Glomerular endothelial cell (primary cell): ENCODE measurements around the gene CDH1. TPM values are rescaled to one million over a fixed set of nuclear protein-coding genes. Genes with fewer than 3 reads are reported as not detected.
A peak's percentile ranks its signal among the peaks of the same experiment; 100 is the strongest.
"Not testable (repeated sequence)": the region's sequence is repeated elsewhere in the genome, so short reads cannot be mapped to it uniquely, and the experiment has no call there.

ENCODE experiments used
- DNase-seq: peaks from one replicate; pipeline ENCODE4 v3.0.0-alpha.2; 2011; ENCODE audit warnings: low read depth, low spot score; ENCODE audit errors: extremely low read depth
- total RNA-seq: library from RNA; depleted of rRNA; stranded (reverse); fragments of >200 nt; gene quantifications from 2 replicates; pipeline ENCODE4 v1.2.3, GENCODE V29; 2015

Gene CDH1
- total RNA-seq, 1 donor from 2014 or later = not detected

DNA sequence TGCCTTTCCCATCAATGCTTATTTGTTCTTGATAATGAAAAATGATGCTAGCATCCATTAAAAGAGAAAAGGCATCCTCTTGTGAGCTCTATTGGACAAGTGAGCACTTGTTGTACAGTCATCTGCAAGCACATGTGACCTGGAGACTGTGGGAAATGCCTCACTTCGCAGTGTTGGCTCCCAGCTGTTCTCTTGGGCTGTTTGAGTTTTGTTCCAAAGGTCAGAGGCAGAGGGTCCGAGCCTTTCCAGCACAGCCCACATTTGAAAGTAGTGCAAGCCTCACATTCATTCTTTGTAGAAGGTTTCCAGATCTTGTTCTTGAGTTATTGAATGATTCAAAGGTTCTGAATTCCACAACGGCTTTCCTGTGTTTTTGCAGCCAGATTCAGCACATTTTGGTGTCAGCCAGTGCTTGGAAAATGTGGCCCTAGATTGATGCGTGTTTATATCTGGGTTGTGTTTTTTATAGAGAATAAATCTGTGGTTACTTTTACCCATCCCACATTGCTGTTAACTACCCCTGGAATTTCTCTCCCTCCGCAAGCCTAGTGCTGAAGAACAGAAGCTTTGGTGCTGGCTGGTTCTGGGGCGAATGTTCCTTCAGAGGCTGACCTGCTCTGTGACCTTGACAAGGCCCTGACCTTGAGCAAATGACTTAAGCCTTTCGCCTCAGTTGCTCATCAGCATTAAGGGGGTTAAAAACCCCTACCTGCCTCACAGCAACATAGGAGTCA, 49.8 kb downstream of the CDH1 start:
- no peak for DNase-seq

DNA sequence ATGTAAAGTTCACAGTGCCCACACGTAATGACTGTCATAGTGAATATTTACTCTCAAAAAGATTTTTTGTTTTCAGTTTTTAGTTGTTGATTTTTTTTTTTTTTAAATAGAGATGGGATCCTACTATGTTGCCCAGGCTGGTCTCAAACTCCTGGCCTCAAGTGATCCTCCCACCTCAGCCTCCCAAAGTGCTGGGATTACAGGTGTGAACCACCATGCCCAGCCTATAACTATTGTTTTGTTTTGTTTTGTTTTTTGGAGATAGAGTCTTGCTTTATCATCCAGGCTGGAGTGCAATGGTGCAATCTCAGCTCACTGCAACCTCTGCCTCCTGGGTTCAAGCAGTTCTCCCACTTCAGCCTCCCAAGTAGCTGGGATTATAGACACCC, 50.3 kb downstream of the CDH1 start:
- DNase-seq = not testable (repeated sequence)

DNA sequence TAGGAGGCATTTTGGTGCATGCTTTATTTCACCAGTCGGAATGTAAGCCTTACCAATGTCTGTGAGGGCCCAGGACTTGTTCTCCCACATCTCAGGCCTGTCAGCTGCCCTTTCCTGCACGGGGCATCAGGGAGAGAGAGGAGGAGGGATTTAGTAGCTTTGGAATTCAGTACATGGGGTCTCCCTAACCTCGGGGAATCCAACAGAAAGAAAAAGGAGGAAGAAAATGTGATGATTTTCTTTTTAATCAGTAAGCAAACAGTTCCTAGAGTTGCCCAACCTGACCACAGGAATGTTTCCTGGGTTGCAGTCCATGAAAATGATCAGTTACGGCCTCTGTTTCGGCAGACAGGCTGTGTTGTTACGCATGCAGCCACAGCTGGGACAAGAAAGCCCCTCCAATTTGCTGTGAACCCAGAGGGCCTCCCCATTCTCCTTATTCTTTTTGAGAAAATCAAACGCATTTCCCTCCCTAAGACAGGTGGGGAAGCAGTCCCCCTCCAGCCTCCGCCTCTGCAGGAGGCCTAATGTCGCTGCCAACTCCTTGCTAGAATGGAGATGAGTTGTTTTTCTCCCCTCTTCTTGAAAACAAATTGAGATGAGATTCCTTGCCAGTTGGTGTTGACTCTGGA, 53.2 kb downstream of the CDH1 start:
- no peak for DNase-seq

DNA sequence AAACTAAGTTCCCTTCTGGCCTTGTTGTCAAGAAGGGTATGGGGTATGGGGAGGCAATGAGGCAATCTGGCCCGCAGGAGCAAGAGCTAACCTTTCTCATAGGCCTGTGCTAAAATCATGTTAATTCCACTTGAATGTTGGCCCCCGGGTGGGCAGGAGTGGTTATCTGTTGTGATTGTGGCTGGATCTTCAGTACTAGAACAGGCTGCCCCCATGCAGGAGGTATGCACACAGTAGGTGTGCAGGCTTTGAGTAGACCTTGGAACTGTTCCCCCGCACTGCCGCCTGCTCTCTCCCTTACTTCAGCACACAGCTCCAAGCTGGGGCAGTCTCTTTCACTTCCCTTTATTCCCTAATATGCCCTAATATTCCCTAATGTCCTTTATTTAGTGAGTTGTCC, 53.9 kb downstream of the CDH1 start:
- DNase-seq = no peak

DNA sequence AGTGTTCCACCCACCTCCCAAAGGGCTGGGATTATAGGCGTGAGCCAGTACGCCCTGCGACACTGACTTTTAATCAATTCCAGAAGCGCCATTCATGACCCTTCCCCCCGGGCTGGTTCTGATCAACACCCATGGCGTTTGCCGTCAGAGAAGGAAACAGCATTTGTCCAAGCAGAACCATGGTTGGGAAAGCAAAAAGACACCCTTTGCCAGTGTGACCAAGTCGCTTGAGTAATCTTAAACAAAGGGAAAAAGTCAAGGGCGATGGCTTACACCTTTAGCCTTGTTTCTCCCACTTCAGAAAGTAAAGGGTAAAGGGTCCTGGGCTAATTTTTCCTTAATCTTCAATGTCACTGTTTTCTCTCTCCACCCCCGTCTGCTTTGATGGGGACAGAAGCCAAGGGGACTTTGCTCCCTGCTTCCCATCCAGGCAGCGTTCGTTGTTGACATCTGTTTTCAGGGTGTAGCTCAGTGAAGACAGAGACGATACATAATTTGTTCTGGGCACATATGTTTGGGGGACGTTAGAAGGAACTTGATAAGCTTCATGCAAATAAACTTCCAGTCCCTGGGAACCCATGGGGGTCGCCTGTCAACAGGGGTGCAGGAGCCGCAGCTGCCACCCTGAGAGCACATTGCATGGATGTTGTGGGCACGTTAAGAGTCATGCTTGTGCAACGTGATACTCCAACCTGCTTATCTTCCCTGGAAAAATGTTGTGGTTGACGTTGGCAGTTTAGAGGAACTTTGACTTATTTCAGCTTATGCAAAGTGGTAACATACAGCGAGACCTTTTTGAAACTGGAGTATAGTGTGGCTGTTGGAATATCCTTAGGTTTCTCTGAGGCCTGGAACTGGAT, 55.6 kb downstream of the CDH1 start:
- no peak for DNase-seq

DNA sequence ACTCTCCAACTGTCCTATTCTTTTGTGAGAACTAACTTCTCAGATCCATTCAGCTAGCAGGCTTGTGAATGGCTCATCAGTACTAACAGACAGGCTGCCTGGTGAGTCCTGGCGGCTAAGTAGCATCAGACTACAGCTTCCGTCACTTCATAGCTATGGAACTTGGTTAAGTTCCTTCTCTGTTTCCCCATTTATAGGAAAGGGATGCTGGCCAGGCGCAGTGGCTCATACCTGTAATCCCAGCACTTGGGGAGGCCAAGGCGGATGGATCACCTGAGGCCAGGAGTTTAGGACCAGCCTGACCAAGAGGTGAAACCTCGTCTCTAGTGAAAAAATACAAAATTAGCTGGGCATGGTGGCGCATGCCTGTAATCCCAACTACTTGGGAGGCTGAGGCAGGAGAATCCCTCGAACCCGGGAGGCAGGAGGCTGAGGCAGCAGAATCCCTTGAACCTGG, 56.3 kb downstream of the CDH1 start:
- no peak for DNase-seq

DNA sequence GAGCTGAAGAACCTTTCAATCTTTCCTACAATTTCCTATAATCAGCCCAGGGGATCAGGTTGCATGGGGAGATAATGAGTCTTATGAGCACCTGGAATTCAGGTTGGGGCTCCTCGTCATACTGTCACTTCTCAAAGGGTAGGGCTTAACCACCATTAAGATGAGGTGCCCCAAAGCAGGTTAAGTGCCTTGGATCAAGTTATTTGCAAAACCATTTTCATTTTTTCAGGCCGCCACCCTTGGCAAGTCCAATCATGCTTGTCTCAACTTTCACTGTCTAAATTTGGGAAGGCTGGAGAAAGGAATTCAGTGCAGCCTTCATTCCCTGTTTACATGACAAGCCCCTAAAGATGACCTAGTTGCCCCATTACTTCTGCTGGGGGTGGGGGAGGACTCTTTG, 61.3 kb downstream of the CDH1 start:
- no peak for DNase-seq

DNA sequence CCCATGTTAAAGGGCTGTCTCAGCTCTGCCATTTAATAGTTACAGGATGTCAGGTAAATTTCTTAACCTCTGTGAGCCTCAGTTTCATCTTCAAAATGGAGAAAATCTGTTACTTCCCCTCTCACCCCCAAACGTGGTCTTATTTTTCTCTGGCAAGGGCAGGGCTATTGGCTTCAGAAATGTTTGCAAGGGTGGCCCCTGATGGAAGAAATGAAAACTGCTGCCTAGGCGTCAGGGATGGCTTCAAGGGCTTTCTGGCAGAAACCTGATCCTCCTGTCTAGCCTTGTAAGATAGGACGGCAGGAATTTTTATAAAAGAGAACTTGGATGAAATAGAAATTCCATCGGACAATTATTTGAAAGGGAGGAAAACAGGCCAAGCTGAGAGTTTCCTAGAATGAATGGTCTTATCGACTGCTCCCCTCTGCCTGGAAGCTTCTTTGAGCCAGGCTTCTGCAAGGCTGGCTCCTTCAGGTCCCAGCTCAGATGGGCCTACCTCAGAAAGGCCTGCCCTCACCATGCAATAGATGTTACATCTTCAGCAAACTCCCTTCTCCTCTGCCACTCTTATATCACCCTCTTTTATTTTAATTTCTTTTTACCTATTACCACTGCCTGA, 63.3 kb downstream of the CDH1 start:
- peak; percentile 7 for DNase-seq

DNA sequence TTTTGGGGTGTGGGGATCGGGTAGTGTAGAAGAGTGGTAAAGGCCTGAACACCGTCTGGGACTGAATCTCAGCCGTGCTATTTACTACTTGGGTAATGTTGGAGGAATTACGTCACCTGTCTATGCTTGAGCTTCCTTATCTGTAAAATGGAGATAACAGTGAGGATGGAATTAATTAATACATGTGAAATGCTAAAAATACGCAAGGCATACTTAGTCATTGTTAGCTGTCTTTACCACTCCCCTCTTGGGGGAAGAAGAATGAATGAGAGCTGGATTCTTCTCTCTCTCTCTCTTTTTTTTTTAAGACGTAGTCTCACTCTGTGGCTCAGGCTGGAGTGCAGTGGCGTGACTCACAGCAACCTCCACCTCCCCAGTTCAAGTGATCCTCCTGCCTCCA, 65.1 kb downstream of the CDH1 start:
- DNase-seq = no peak

DNA sequence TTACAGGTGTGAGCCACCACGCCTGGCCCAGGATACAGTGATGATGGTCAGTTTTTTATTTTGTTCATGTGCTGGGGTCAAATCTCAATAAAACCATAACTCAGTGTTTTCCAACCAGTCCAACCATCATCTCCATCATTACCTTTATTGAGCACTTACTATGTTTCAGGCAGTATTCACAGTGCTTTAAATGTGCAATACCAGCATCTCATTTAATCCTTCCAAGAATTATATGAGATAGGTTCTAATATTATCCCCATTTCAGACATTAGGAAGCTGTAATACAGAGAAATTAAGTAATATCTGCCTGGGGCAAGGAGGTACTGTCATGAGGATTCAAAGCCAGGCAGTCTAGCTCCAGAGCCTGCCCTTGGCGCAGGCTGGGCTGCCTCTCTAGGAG, 69.3 kb downstream of the CDH1 start:
- DNase-seq = no peak

DNA sequence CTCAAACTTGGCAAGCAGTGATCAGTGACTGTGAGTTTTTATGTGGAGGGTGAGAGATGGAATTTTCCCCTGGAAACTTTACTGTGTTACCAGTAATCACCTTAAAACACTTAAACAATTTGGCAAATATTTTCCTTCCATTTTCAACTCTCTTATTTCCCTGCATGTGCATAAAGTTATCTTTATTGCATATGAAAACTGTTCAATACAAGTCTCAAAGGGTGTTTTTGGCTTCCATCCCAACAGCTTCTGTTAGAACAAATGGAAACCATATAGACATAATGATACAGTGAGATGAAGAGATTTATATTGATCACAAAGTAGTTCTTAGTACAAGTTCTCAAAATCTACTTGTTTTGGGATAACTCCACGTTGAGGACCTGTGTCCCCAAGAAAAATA, 69.9 kb downstream of the CDH1 start:
- no peak for DNase-seq

DNA sequence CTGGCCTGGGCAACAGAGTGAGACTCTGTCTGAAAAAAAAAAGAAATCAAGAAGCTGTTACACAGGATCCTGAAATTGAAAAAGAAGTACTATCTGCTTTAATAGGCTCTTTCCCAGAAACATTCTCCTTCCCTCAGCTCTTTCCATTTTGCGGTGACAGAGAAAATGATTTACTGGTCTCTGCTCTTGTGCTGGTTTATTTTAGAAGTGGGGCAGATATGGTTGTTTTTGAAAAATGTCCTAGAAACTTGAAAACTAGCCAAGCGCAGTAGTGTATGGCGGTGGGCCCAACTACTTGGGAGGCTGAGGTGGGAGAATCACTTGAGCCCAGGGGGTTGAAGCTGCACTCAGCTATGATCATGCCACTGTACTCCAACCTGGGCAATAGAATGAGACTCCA, 77.4 kb downstream of the CDH1 start:
- DNase-seq = no peak

DNA sequence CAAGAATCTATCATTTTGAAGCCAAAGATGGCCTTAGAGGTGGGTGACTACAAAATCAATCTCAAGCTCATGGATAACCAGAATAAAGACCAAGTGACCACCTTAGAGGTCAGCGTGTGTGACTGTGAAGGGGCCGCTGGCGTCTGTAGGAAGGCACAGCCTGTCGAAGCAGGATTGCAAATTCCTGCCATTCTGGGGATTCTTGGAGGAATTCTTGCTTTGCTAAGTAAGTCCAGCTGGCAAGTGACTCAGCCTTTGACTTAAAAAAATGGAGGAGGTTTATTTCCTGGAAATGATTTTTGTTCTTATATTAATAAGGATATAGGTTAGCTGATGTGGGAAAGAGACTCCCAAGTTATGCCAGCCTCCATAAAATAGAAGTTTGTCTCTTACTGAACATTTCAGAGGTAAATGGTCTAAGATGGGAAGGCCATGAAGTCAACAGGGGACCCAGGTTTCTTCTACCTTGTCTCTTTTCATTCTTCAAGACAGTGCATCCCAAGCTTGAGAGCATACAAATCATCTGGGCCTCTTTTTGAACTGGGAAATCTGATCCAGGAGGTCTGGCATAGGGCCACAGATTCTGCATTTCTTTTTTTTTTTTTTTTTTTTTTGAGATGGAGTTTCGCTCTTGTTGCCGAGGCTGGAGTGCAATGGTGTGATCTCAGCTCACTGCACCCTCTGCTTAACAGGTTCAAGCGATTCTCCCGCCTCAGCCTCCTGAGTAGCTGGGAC, 86.5 kb downstream of the CDH1 start:
- peak; percentile 7 for DNase-seq

DNA sequence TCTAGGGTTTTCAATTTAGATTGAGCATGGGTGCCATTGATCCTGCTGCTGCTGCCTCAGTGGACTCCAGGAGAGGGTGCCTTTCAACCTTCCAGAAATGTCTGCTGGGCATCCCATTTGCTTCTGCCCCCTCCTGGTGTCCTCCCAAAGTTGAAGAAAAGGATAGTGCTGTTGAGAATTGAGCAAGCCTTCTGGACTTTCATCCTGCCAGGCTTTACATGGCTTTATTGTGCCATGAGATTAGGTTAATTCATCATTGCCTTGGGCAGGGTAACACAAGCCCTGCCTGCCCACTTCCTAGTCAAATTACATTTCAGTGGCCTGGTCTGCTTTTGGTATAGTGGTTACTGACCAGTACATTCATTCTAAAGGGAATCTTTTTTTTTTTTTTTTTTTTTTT, 88.3 kb downstream of the CDH1 start:
- DNase-seq = no peak

DNA sequence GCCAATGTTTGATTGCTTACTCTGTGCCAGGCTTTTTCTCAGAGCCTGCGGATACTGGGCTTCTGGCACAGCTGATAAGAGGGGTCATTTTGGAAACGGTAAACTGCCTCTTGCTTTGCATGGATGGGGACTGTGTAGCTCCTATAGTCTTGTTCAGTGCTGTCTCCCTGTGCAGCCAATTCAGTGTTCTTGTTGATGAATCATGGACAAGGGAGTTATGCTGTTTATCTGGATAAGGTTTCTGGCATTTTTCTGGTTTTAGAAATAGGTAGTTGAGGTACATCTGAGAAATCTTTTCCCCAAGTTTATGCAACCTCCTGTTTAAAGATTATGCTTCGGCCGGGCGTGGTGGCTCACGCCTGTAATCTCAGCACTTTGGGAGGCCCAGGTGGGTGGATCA, 89.6 kb downstream of the CDH1 start:
- no peak for DNase-seq

DNA sequence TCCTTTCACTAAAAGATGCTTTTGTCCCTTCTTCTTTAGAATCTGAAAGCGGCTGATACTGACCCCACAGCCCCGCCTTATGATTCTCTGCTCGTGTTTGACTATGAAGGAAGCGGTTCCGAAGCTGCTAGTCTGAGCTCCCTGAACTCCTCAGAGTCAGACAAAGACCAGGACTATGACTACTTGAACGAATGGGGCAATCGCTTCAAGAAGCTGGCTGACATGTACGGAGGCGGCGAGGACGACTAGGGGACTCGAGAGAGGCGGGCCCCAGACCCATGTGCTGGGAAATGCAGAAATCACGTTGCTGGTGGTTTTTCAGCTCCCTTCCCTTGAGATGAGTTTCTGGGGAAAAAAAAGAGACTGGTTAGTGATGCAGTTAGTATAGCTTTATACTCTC, 96.2 kb downstream of the CDH1 start:
- DNase-seq = no peak

DNA sequence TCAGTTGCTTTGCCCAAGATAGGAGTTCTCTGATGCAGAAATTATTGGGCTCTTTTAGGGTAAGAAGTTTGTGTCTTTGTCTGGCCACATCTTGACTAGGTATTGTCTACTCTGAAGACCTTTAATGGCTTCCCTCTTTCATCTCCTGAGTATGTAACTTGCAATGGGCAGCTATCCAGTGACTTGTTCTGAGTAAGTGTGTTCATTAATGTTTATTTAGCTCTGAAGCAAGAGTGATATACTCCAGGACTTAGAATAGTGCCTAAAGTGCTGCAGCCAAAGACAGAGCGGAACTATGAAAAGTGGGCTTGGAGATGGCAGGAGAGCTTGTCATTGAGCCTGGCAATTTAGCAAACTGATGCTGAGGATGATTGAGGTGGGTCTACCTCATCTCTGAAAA, 97.5 kb downstream of the CDH1 start:
- DNase-seq = no peak

DNA sequence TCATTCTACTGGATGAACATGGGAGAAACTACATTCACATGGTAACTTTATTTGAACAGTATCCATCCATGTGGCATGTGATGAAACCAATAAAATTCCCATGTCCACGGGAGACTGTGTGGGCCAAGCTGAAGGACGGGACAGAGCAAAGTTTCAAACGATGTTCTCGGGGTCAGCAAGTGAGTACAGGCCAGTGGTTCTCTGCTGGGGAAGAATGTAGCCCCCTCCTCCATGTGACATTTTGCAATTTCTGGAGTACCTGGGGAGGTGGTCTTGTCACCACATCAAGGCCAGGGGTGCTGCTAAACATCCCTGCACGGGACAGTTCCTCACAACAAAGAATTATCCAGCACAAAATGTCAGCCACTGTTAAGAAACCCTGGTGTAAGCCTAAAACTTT, 98.9 kb downstream of the CDH1 start:
- DNase-seq = no peak

DNA sequence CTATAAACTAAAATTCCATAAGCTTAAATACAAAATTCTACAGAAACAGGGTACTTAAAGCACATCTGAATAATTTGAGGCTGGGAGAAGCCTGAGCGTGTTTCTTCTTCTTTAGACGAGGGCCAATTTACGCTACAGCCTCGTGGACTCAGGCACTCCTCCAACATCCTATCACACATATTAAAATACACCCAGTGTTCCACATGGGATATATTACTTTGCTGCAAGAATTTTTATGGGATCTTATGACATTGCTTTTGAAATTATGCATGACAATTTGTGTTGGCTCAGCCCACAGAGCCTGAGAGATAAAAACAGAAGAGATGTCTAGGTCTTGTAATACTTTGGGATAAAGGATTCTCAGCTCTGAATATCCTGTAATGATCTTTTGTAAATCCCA, 102.7 kb downstream of the CDH1 start:
- DNase-seq = no peak

DNA sequence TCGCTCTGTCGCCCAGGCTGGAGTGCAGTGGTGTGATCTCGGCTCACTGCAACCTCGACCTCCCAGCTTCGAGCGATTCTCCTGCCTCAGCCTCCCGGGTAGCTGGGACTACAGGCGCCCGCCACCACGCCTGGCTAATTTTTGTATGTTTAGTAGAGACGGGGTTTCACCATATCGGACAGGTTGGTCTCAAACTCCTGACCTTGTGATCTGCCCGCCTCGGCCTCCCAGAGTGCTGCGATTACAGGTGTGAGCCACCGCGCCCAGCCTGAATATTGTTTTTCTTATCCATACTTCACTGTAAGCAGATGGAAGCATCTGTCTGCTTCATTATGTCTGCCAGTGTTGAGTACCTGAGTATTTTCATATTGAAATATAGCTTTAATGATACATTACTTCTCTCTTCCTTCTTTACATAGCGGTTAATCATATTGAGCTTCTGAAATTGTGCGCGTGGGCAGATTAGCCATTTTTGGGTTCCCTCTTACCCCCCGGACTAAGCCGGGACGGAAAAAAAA, 105.9 kb downstream of the CDH1 start:
- DNase-seq = not testable (repeated sequence)
